Retinal pigment epithelial cell (primary cell): ENCODE results near the gene DENND6A.

Experiments used
- DNase-seq: peaks from one replicate; pipeline ENCODE4 v3.0.0-alpha.2; 2010; ENCODE audit warnings: low read depth
- H3K4me3 ChIP-seq: 2 replicates; pipeline ENCODE4 v1.5.1; 2011; ENCODE audit warnings: mild to moderate bottlenecking, low read length, control low read depth, moderate library complexity
- TF ChIP-seq, protein P1 (sequence below): conservative IDR thresholded peaks from 2 replicates; pipeline ENCODE4 v1.5.1; 2011; ENCODE audit warnings: low read depth, low read length, control low read depth, inconsistent platforms

DENND6A gene

DNA sequence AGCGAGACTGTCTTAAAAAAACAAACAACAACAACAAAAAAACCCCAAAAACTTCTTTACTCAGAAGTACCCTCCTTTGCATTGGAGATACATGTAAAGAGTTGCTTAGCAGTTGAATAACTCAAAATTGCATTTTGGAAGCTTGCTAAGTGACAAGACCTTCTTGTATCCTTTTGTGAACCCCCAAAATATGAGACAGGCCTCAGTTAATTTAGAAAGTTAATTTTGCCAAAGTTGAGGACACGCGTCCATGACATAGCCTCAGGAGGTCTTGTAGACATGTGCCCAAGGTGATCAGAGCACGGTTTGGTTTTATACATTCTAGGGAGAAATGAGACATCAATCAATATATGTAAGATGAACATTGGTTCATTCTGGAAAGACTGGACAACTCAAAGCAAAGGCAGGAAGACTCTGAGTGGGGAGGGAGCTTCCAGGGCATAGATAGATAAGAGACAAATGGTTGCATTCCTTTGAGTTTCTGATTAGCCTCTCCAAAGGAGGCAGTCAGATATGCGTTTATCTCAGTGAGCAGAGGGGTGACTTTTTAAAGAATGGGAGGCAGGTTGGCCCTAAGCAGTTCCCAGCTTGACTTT, 94.0 kb downstream of the DENND6A start:
- DNase-seq, result no peak
- TF ChIP-seq, protein P1, sequence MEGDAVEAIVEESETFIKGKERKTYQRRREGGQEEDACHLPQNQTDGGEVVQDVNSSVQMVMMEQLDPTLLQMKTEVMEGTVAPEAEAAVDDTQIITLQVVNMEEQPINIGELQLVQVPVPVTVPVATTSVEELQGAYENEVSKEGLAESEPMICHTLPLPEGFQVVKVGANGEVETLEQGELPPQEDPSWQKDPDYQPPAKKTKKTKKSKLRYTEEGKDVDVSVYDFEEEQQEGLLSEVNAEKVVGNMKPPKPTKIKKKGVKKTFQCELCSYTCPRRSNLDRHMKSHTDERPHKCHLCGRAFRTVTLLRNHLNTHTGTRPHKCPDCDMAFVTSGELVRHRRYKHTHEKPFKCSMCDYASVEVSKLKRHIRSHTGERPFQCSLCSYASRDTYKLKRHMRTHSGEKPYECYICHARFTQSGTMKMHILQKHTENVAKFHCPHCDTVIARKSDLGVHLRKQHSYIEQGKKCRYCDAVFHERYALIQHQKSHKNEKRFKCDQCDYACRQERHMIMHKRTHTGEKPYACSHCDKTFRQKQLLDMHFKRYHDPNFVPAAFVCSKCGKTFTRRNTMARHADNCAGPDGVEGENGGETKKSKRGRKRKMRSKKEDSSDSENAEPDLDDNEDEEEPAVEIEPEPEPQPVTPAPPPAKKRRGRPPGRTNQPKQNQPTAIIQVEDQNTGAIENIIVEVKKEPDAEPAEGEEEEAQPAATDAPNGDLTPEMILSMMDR, result no peak
- H3K4me3 ChIP-seq, result peak overlapping the region; percentile 60

GRCh38 chr3:57597127-57597923, 95.6 kb downstream of the DENND6A start, which contains the start of gene ARF4:
TSS of gene ARF4 (minus strand) at chr3:57597344. CDS start at chr3:57597140, 204 bp downstream.
- peak; percentile 98 for DNase-seq
- TF ChIP-seq, protein P1, result peak; percentile 18
- H3K4me3 ChIP-seq, result peak within 1 kb of the TSS; percentile 100

- TF ChIP-seq, protein P1, result no peak
- DNase-seq, result peak; percentile 77
- peak overlapping the region; percentile 100 for H3K4me3 ChIP-seq
Measured at GRCh38 chr3:57596495-57597126, 96.3 kb downstream of the DENND6A start.

DNA sequence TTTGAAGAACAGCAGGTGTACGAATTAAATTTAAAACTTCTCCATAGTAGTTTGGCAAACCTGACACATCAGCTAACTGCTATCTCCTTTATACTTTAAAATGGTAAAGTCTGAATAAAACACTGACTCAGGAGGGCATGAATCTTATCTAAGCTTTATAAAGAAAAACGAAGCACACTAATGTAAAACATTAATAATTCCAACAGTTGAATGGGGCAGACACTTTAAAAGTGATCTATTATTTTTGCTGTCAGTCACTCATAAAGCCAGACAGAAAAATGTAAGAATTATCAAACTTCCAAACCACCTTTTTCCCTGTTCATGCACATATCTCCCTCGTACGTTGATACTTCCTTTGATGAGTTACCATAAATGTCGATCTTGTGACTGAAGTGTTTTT, 98.3 kb downstream of the DENND6A start:
- DNase-seq, result no peak
- TF ChIP-seq, protein P1, result no peak
- H3K4me3 ChIP-seq, result peak overlapping the region; percentile 100

- TF ChIP-seq, protein P1, result no peak
- H3K4me3 ChIP-seq, result peak overlapping the region; percentile 100
- DNase-seq, result no peak
Measured at GRCh38 chr3:57594144-57594543, 98.7 kb downstream of the DENND6A start.

GRCh38 chr3:57592306-57592705, 100.6 kb downstream of the DENND6A start:
- TF ChIP-seq, protein P1, result no peak
- no peak for DNase-seq
- no peak overlapping the region for H3K4me3 ChIP-seq

DNA sequence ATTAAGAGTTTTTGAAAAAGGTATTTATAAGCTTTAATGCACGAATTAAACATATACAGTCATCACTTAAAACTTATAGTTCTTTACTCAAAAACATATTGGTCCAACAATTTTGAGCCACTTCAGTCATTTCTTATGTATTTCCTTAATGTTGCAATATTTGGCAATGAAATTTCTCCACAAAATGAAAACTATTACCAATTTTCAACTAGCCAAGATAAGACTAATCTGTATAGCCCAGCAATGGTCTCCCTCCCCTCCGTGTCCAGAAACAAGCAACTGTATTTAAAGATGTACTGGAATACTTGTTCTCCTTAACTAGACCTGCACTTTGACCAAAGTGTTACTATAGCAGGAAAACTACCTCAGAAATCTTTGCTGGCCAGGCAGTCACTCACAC, 105.0 kb downstream of the DENND6A start:
- no peak for DNase-seq
- no peak overlapping the region for H3K4me3 ChIP-seq
- TF ChIP-seq, protein P1, result no peak
